Measurements from ENCODE around the gene GPHN. TPM values are rescaled to one million over a fixed set of nuclear protein-coding genes. Genes with fewer than 3 reads are reported as not detected.
"Not testable (repeated sequence)": the region's sequence is repeated elsewhere in the genome, so short reads cannot be mapped to it uniquely, and the experiment has no call there.

Gene GPHN
- total RNA-seq, 6 donors from 2014 or later: 24.4 to 45.1 (median 31.5) TPM

DNA sequence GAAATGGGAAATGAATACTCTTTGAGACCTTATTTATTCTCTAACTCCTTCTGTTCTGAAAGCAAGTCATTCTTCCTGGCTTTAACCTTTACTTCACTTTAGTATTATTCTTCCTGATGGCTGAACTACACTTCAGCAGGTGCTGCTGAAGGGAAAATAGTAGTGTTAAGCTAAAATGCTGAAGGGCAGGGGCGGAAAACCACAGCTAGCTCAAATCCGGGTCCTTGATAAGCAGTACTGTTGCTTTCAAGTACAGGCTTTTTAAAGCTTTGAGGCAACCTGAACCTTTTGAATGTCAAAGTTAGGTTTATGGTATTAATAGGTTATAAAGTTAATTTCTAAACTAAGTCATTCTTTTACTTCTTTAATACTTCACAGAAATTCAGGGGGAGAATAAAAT is 11.0 kb upstream of the GPHN start:
- DNase-seq (no peak), ATAC-seq (ENCODE audit: low FRiP score in 2 of 2) (no peak)
- WGBS, 2 donors: 58 to 60% methylated on average over 2 of the region's 2 CpGs

GRCh38 chr14:66498311-66498710 is 9.6 kb upstream of the GPHN start:
- Histone ChIP-seq H3K27ac (no peak overlapping the region), H3K9me3 (no peaks in the 10 kb centered on the region), H3K4me3 (no peak overlapping the region), H3K4me1 (peaks cover 0 to 17% (median 2%) of the 10 kb centered on the region in 4 donors), H3K27me3 (no peaks in the 10 kb centered on the region), H3K36me3 (no peaks in the 10 kb centered on the region)
- WGBS, 2 donors: 83 to 88% methylated on average over 3 of the region's 3 CpGs
- DNase-seq: no peak
- no peak for TF ChIP-seq POLR2A (IDR thresholded peaks at IDR 0.05)
- no peak for TF ChIP-seq POLR2AphosphoS5 (IDR thresholded peaks at IDR 0.05)
- TF ChIP-seq, protein P1, sequence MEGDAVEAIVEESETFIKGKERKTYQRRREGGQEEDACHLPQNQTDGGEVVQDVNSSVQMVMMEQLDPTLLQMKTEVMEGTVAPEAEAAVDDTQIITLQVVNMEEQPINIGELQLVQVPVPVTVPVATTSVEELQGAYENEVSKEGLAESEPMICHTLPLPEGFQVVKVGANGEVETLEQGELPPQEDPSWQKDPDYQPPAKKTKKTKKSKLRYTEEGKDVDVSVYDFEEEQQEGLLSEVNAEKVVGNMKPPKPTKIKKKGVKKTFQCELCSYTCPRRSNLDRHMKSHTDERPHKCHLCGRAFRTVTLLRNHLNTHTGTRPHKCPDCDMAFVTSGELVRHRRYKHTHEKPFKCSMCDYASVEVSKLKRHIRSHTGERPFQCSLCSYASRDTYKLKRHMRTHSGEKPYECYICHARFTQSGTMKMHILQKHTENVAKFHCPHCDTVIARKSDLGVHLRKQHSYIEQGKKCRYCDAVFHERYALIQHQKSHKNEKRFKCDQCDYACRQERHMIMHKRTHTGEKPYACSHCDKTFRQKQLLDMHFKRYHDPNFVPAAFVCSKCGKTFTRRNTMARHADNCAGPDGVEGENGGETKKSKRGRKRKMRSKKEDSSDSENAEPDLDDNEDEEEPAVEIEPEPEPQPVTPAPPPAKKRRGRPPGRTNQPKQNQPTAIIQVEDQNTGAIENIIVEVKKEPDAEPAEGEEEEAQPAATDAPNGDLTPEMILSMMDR (IDR thresholded peaks at IDR 0.05): no peak
- TF ChIP-seq EP300 (IDR thresholded peaks at IDR 0.05): no peak
- no peak for ATAC-seq (ENCODE audit: low FRiP score in 2 of 2)

More for the DNA sequence above, 11.0 kb upstream of the GPHN start:
- Histone ChIP-seq H3K36me3 (no peaks in the 10 kb centered on the region), H3K27me3 (no peaks in the 10 kb centered on the region), H3K4me1 (peaks cover 0 to 17% (median 2%) of the 10 kb centered on the region in 4 donors), H3K9me3 (no peaks in the 10 kb centered on the region), H3K4me3 (no peak overlapping the region), H3K27ac (no peak overlapping the region)
- TF ChIP-seq, protein P1 (IDR thresholded peaks at IDR 0.05): no peak
- TF ChIP-seq EP300 (IDR thresholded peaks at IDR 0.05) (no peak), POLR2AphosphoS5 (IDR thresholded peaks at IDR 0.05) (no peak), POLR2A (IDR thresholded peaks at IDR 0.05) (no peak)

GRCh38 chr14:66501592-66501991 is 6.4 kb upstream of the GPHN start:
- WGBS, 2 donors: 61 to 82% methylated on average over 4 of the region's 4 CpGs
- H3K4me3 ChIP-seq: no peak overlapping the region
- H3K4me1 ChIP-seq: peaks cover 0 to 5% (median under 1%) of the 10 kb centered on the region in 4 donors
- H3K27me3 ChIP-seq: no peaks in the 10 kb centered on the region
- H3K27ac ChIP-seq: no peak overlapping the region
- H3K36me3 ChIP-seq: no peaks in the 10 kb centered on the region
- no peaks in the 10 kb centered on the region for H3K9me3 ChIP-seq
- DNase-seq: no peak
- ATAC-seq (ENCODE audit: low FRiP score in 2 of 2): no peak
- TF ChIP-seq EP300 (IDR thresholded peaks at IDR 0.05): no peak
- TF ChIP-seq, protein P1 (IDR thresholded peaks at IDR 0.05): no peak
- TF ChIP-seq POLR2AphosphoS5 (IDR thresholded peaks at IDR 0.05): no peak
- TF ChIP-seq POLR2A (IDR thresholded peaks at IDR 0.05): no peak

DNA sequence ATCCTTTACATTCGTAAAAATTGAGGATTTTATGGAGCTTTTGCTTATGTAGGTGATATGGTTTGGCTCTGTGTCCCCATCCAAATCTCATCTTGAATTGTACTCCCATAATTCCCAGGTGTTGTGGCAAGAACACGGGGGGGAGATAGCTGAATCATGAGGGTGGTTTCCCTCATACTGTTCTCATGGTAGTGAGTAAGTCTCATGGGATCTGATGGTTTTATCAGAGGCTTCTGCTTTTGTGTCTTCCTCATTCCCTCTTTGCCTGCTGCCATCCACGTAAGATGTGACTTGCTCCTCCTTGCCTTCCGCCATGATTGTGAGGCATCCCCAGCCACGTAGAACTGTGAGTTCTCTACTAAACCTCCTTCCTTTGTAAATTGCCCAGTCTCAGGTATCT is 5.1 kb upstream of the GPHN start:
- H3K36me3 ChIP-seq; DNase-seq; H3K27me3 ChIP-seq; ATAC-seq (ENCODE audit: low FRiP score in 2 of 2); H3K27ac ChIP-seq; H3K4me3 ChIP-seq; H3K9me3 ChIP-seq: not testable (repeated sequence)
- WGBS, 2 donors: 92 to 94% methylated on average over 5 of the region's 5 CpGs
- H3K4me1 ChIP-seq: peaks cover 0 to 11% (median 4%) of the 10 kb centered on the region in 4 donors

DNA sequence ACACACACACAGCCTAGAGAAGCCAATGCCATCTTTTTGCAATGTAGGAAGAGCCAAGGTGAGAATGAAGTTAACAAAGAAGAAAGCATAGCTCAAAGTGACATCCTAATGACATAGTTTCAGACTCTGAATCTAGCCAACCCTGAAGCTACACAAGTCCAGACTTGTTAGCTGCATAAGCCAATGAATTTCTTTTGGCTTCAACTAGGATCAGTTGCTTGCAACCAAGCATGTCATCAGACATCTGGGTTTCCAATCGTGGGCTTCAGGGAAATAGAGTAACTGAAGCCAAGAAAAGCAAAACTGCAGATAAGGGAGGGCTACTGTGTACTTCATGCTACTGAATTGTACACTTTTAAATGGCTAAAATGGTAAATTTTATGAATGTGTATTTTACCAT is 4.4 kb upstream of the GPHN start:
- H3K9me3 ChIP-seq: no peaks in the 10 kb centered on the region
- no peaks in the 10 kb centered on the region for H3K27me3 ChIP-seq
- H3K4me1 ChIP-seq: peaks cover 0 to 11% (median 4%) of the 10 kb centered on the region in 4 donors
- TF ChIP-seq POLR2A (IDR thresholded peaks at IDR 0.05): no peak
- no peak for TF ChIP-seq EP300 (IDR thresholded peaks at IDR 0.05)
- TF ChIP-seq, protein P1 (IDR thresholded peaks at IDR 0.05): no peak
- TF ChIP-seq POLR2AphosphoS5 (IDR thresholded peaks at IDR 0.05): no peak
- DNase-seq: no peak
- no peaks in the 10 kb centered on the region for H3K36me3 ChIP-seq
- no peak overlapping the region for H3K27ac ChIP-seq
- no peak overlapping the region for H3K4me3 ChIP-seq
- 69 to 74% methylated on average over 1 of the region's 1 CpG for WGBS, 2 donors
- ATAC-seq (ENCODE audit: low FRiP score in 2 of 2): no peak

All from upper lobe of left lung (tissue), 6 donors.